CD8-positive, alpha-beta memory T cell (primary cell): ENCODE data around the gene TDRD9. TPM values are rescaled to one million over a fixed set of nuclear protein-coding genes. Genes with fewer than 3 reads are reported as not detected.

Experiments used
- polyA plus RNA-seq: library from polyadenylated mRNA; unstranded; fragments of 300-500 nt; fragmentation: Illumina TruSeq; gene quantifications from one replicate; pipeline ENCODE4 v1.2.3, GENCODE V29; 2021
- total RNA-seq, 2 experiments: library from RNA; stranded (reverse); gene quantifications; one replicate each; pipeline ENCODE4 v1.2.3, GENCODE V29; 2021

Gene TDRD9
- total and polyA plus RNA-seq, 3 experiments from 2014 or later, result 0.44 to 1.3 (median 0.46) TPM

Other genes starting within 250 kb of the TDRD9 start
- gene XRCC3, start 213.0 kb upstream of the TDRD9 start, total RNA-seq, result 10 to 100 TPM; 54.4 to 59.9 TPM
- 4.4 TPM for gene XRCC3, start 213.0 kb upstream of the TDRD9 start, polyA plus RNA-seq
- 10 to 100 TPM; 15.1 to 18.1 TPM for gene ZFYVE21, start 212.6 kb upstream of the TDRD9 start, total RNA-seq
- 15.9 TPM for gene ZFYVE21, start 212.6 kb upstream of the TDRD9 start, polyA plus RNA-seq
- gene PPP1R13B, start 80.9 kb upstream of the TDRD9 start, total RNA-seq, result 10 to 100 TPM; 14.0 to 14.4 TPM
- 10.4 TPM for gene PPP1R13B, start 80.9 kb upstream of the TDRD9 start, polyA plus RNA-seq
- not detected for gene RD3L, start 14.1 kb downstream of the TDRD9 start, total RNA-seq
- gene RD3L, start 14.1 kb downstream of the TDRD9 start, polyA plus RNA-seq, result not detected
- not detected for gene ASPG, start 157.2 kb downstream of the TDRD9 start, total RNA-seq
- not detected for gene ASPG, start 157.2 kb downstream of the TDRD9 start, polyA plus RNA-seq
- under 1 TPM; 0.15 to 0.20 TPM for gene KIF26A, start 210.1 kb downstream of the TDRD9 start, total RNA-seq
- not detected for gene KIF26A, start 210.1 kb downstream of the TDRD9 start, polyA plus RNA-seq